OCI-LY3 (cell line): Measurements from ENCODE around the gene DNAJA4.

Experiments
- EZH2phosphoT487 ChIP-seq: fragments of 200-600 bp; shearing (Covaris generic); IDR thresholded peaks from 2 replicates; pipeline ENCODE4 v1.6.1; 2018; ENCODE audit warnings: antibody characterized with exemption, mixed run types, low read depth
- TF ChIP-seq, protein P1 (sequence below): fragments of 200-600, 300-600 bp; sonication (generic); IDR thresholded peaks from 2 replicates; pipeline ENCODE4 v1.5.1; 2014; ENCODE audit warnings: antibody characterized with exemption, low read length, low read depth

DNA sequence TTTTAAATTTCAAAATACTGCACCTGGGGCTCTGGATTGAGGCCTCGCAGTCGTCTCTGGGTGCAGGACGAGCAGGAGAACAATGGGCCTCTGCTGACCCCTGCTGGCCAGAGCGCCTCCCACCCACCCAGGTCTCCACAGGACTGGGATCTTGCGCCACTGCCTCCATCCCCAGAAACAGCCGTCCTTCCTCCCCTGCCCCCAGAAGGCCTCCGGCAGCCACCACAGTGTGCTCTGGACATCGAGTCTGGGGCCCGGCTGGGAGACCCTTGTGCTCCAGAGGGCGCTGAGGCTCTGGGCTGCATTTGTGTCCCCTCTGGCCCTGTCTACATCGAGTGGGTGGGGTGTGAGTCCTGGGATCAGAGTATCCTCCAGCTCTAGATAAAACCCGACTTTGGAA is 23.3 kb upstream of the DNAJA4 start:
- TF ChIP-seq, protein P1, sequence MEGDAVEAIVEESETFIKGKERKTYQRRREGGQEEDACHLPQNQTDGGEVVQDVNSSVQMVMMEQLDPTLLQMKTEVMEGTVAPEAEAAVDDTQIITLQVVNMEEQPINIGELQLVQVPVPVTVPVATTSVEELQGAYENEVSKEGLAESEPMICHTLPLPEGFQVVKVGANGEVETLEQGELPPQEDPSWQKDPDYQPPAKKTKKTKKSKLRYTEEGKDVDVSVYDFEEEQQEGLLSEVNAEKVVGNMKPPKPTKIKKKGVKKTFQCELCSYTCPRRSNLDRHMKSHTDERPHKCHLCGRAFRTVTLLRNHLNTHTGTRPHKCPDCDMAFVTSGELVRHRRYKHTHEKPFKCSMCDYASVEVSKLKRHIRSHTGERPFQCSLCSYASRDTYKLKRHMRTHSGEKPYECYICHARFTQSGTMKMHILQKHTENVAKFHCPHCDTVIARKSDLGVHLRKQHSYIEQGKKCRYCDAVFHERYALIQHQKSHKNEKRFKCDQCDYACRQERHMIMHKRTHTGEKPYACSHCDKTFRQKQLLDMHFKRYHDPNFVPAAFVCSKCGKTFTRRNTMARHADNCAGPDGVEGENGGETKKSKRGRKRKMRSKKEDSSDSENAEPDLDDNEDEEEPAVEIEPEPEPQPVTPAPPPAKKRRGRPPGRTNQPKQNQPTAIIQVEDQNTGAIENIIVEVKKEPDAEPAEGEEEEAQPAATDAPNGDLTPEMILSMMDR: peak; percentile 86
- TF ChIP-seq EZH2phosphoT487: no peak
